ENCODE data around the gene WDR70. TPM values are rescaled to one million over a fixed set of nuclear protein-coding genes. Genes with fewer than 3 reads are reported as not detected.

Gene WDR70
- total RNA-seq, 1 experiment from 2014 or later = 55.2 TPM

GRCh38 chr5:37709020-37709419, 329.9 kb downstream of the WDR70 start:
- H3K4me1 ChIP-seq (ENCODE audit: insufficient read depth, low read length, poor library complexity, severe bottlenecking) = peaks cover 18% of the 10 kb centered on the region
- H3K4me3 ChIP-seq (ENCODE audit: low read depth, low read length, poor library complexity, severe bottlenecking) = no peak overlapping the region
- no peaks in the 10 kb centered on the region for H3K36me3 ChIP-seq (ENCODE audit: insufficient read depth, low read length, poor library complexity, severe bottlenecking)
- ChIA-PET CTCF (no interaction called here), POLR2A (ENCODE audit: low non-redundant PET) (interaction anchor here (0.5 kb wide), 1 partner anchor 943 kb away, joined by 3 read pairs; no protein-coding TSS in a partner anchor)
- TF ChIP-seq CTCF (conservative IDR thresholded peaks at IDR 0.05; ENCODE audit: low read depth, low read length) = no peak
- TF ChIP-seq EZH2 (IDR thresholded peaks at IDR 0.05; ENCODE audit: borderline replicate concordance, low read depth, low read length, poor library complexity, severe bottlenecking) = no peak
- no peak for DNase-seq (ENCODE audit: low spot score)
- H3K27me3 ChIP-seq (replicated peaks; ENCODE audit: insufficient read depth, low read depth, low read length, poor library complexity) = no peaks in the 10 kb centered on the region
- intact Hi-C loops (cut with micrococcal nuclease; ENCODE audit: unreplicated experiment) = no loop called here
- no TSS peak for BruUV-seq (replicated peaks)
- no peak overlapping the region for H3K27ac ChIP-seq (ENCODE audit: low read depth, low read length, poor library complexity, severe bottlenecking)
- H3K9me3 ChIP-seq (ENCODE audit: low read depth, low read length, poor library complexity, severe bottlenecking) = no peaks in the 10 kb centered on the region

GRCh38 chr5:37710965-37711364, 331.8 kb downstream of the WDR70 start:
- no peak overlapping the region for H3K27ac ChIP-seq (ENCODE audit: low read depth, low read length, poor library complexity, severe bottlenecking)
- intact Hi-C loops (cut with micrococcal nuclease; ENCODE audit: unreplicated experiment) = no loop called here

GRCh38 chr5:37712750-37713149, 333.6 kb downstream of the WDR70 start:
- BruUV-seq (replicated peaks) = no TSS peak
- no peak overlapping the region for H3K4me3 ChIP-seq (ENCODE audit: low read depth, low read length, poor library complexity, severe bottlenecking)
- no peak overlapping the region for H3K27ac ChIP-seq (ENCODE audit: low read depth, low read length, poor library complexity, severe bottlenecking)
- H3K4me1 ChIP-seq (ENCODE audit: insufficient read depth, low read length, poor library complexity, severe bottlenecking) = peaks cover 42% of the 10 kb centered on the region
- TF ChIP-seq EZH2 (IDR thresholded peaks at IDR 0.05; ENCODE audit: borderline replicate concordance, low read depth, low read length, poor library complexity, severe bottlenecking) (no peak), CTCF (conservative IDR thresholded peaks at IDR 0.05; ENCODE audit: low read depth, low read length) (no peak)
- H3K27me3 ChIP-seq (replicated peaks; ENCODE audit: insufficient read depth, low read depth, low read length, poor library complexity) = no peaks in the 10 kb centered on the region
- H3K9me3 ChIP-seq (ENCODE audit: low read depth, low read length, poor library complexity, severe bottlenecking) = no peaks in the 10 kb centered on the region
- DNase-seq (ENCODE audit: low spot score) = no peak
- intact Hi-C loops (cut with micrococcal nuclease; ENCODE audit: unreplicated experiment) = no loop called here
- H3K36me3 ChIP-seq (ENCODE audit: insufficient read depth, low read length, poor library complexity, severe bottlenecking) = no peaks in the 10 kb centered on the region
- POLR2A ChIA-PET (ENCODE audit: low non-redundant PET) = no interaction called here
- CTCF ChIA-PET = no interaction called here

More at GRCh38 chr5:37710965-37711364, 331.8 kb downstream of the WDR70 start:
- BruUV-seq (replicated peaks) = no TSS peak
- Histone ChIP-seq H3K4me1 (ENCODE audit: insufficient read depth, low read length, poor library complexity, severe bottlenecking) (peaks cover 29% of the 10 kb centered on the region), H3K27me3 (replicated peaks; ENCODE audit: insufficient read depth, low read depth, low read length, poor library complexity) (no peaks in the 10 kb centered on the region), H3K4me3 (ENCODE audit: low read depth, low read length, poor library complexity, severe bottlenecking) (no peak overlapping the region), H3K36me3 (ENCODE audit: insufficient read depth, low read length, poor library complexity, severe bottlenecking) (no peaks in the 10 kb centered on the region), H3K9me3 (ENCODE audit: low read depth, low read length, poor library complexity, severe bottlenecking) (no peaks in the 10 kb centered on the region)
- POLR2A ChIA-PET (ENCODE audit: low non-redundant PET) = no interaction called here
- CTCF ChIA-PET = interaction anchor here (1.0 kb wide), 1 partner anchor 13 kb away, joined by 3 read pairs; no protein-coding TSS in a partner anchor
- DNase-seq (ENCODE audit: low spot score) = no peak
- TF ChIP-seq EZH2 (IDR thresholded peaks at IDR 0.05; ENCODE audit: borderline replicate concordance, low read depth, low read length, poor library complexity, severe bottlenecking) = no peak
- no peak for TF ChIP-seq CTCF (conservative IDR thresholded peaks at IDR 0.05; ENCODE audit: low read depth, low read length)
